IMR-90 (cell line): Measurements from ENCODE around the gene BAZ2B. TPM values are rescaled to one million over a fixed set of nuclear protein-coding genes. Genes with fewer than 3 reads are reported as not detected.

Experiments used
- ATAC-seq: fragments of 200-7000 bp; cut with Tn5 transposase; 2 replicates; pipeline ENCODE4 v1.9.1; 2020; ENCODE audit warnings: low read depth, mild to moderate bottlenecking, moderate library complexity
- BruUV-seq: library from RNA; stranded (reverse); fragments of 400-500 nt; replicated peaks from 2 replicates; lab custom pipeline; 2021; lab: Mats Ljungman, UMichigan
- CTCF ChIA-PET: fragments of 300-600 bp; formaldehyde crosslinking; extraction: SDS; loops from one replicate; lab custom pipeline; 2021; ENCODE audit warnings: antibody characterized with exemption; lab: Yijun Ruan, JAX
- POLR2A ChIA-PET: fragments of 300-600 bp; sonication (Branson Sonifier 250); formaldehyde crosslinking; loops from one replicate; lab custom pipeline; 2022; ENCODE audit warnings: antibody characterized with exemption; ENCODE audit not compliant: unreplicated experiment; lab: Charles Lee
- DNase-seq: peaks from one replicate; pipeline ENCODE4 v3.0.0; 2013
- H2AFZ ChIP-seq: replicated peaks from 2 replicates; pipeline ENCODE3; 2013; ENCODE audit warnings: low read length, mild to moderate bottlenecking; ENCODE audit not compliant: poor library complexity
- H2AK5ac ChIP-seq: 2 replicates; pipeline ENCODE4 v1.6.1; 2013; ENCODE audit warnings: low read depth, low read length, inconsistent platforms
- H2AK9ac ChIP-seq: replicated peaks from 2 replicates; pipeline ENCODE3; 2013; ENCODE audit warnings: mild to moderate bottlenecking, low read depth, low read length, moderate library complexity; ENCODE audit not compliant: poor library complexity
- H2BK120ac ChIP-seq: 2 replicates; pipeline ENCODE4 v1.6.1; 2013; ENCODE audit warnings: low read depth, low read length, inconsistent platforms
- H2BK15ac ChIP-seq: 3 replicates; pipeline ENCODE4 v1.6.1; 2013; ENCODE audit warnings: low read depth, low read length, inconsistent platforms
- H2BK20ac ChIP-seq: 2 replicates; pipeline ENCODE4 v1.6.1; 2013; ENCODE audit warnings: low read depth, mild to moderate bottlenecking, inconsistent platforms, low read length, moderate library complexity
- H2BK5ac ChIP-seq: 2 replicates; pipeline ENCODE4 v1.6.1; 2013; ENCODE audit warnings: mild to moderate bottlenecking, low read depth, low read length, inconsistent platforms; ENCODE audit not compliant: poor library complexity, severe bottlenecking
- H3K14ac ChIP-seq: replicated peaks from 2 replicates; pipeline ENCODE4 v1.6.1; 2013; ENCODE audit warnings: low read depth, low read length, inconsistent platforms
- H3K18ac ChIP-seq: 2 replicates; pipeline ENCODE4 v1.6.1; 2013; ENCODE audit warnings: low read depth, low read length, control low read depth
- H3K23ac ChIP-seq: 2 replicates; pipeline ENCODE4 v1.6.1; 2013; ENCODE audit warnings: low read depth, low read length, inconsistent platforms
- H3K27ac ChIP-seq: 2 replicates; pipeline ENCODE4 v1.5.1; 2013; ENCODE audit warnings: mild to moderate bottlenecking, control low read depth, low read length; ENCODE audit not compliant: insufficient read depth
- H3K27me3 ChIP-seq: 2 replicates; pipeline ENCODE4 v1.6.1; 2013; ENCODE audit warnings: low read length; ENCODE audit not compliant: control insufficient read depth, insufficient read depth
- H3K36me3 ChIP-seq: 2 replicates; pipeline ENCODE4 v1.6.1; 2013; ENCODE audit warnings: low read length, mixed read lengths; ENCODE audit not compliant: control insufficient read depth, insufficient read depth
- H3K4ac ChIP-seq: 2 replicates; pipeline ENCODE4 v1.6.1; 2013; ENCODE audit warnings: low read depth, low read length, inconsistent platforms
- H3K4me1 ChIP-seq: 2 replicates; pipeline ENCODE4 v1.6.1; 2013; ENCODE audit warnings: low read length, mixed read lengths; ENCODE audit not compliant: control insufficient read depth, insufficient read depth
- H3K4me2 ChIP-seq: 2 replicates; pipeline ENCODE4 v1.6.1; 2013; ENCODE audit warnings: low read depth, mild to moderate bottlenecking, control low read depth, low read length, moderate library complexity
- H3K4me3 ChIP-seq: 2 replicates; pipeline ENCODE4 v1.5.1; 2013; ENCODE audit warnings: low read depth, mild to moderate bottlenecking, control low read depth, low read length, moderate library complexity; ENCODE audit not compliant: insufficient read depth
- H3K56ac ChIP-seq: 2 replicates; pipeline ENCODE4 v1.6.1; 2013; ENCODE audit warnings: low read length, inconsistent platforms; ENCODE audit not compliant: insufficient read depth; ENCODE audit errors: extremely low read depth
- H3K79me1 ChIP-seq, 2 experiments: 2 replicates each; pipeline ENCODE4 v1.6.1; 2013; ENCODE audit warnings: low read length in 2 of 2, inconsistent platforms in 1 of 2, low read depth in 1 of 2
- H3K9ac ChIP-seq: 2 replicates; pipeline ENCODE4 v1.6.1; 2013; ENCODE audit warnings: low read depth, low read length, control low read depth
- H3K9me1 ChIP-seq: 2 replicates; pipeline ENCODE4 v1.6.1; 2013; ENCODE audit warnings: low read length, inconsistent platforms; ENCODE audit not compliant: insufficient read depth
- H3K9me3 ChIP-seq: 2 replicates; pipeline ENCODE4 v1.6.1; 2013; ENCODE audit warnings: low read length; ENCODE audit not compliant: control insufficient read depth, insufficient read depth
- H4K20me1 ChIP-seq: 2 replicates; pipeline ENCODE4 v1.6.1; 2013; ENCODE audit warnings: low read length, inconsistent platforms; ENCODE audit not compliant: insufficient read depth
- H4K5ac ChIP-seq: 2 replicates; pipeline ENCODE4 v1.6.1; 2013; ENCODE audit warnings: mild to moderate bottlenecking, low read depth, low read length, control low read depth
- H4K8ac ChIP-seq, 2 experiments: 2 replicates each; pipeline ENCODE4 v1.6.1; 2013; ENCODE audit warnings: low read depth in 2 of 2, low read length in 2 of 2, control low read depth in 1 of 2, inconsistent platforms in 1 of 2
- H4K91ac ChIP-seq: 2 replicates; pipeline ENCODE4 v1.6.1; 2013; ENCODE audit warnings: low read depth, low read length, inconsistent platforms; ENCODE audit not compliant: insufficient read depth
- dilution Hi-C: fragments of 300-500 bp; cut with HindIII; formaldehyde crosslinking; loops from one replicate; pipeline ENCODE4 v1.14.3; 2018; ENCODE audit warnings: low sequenced_read_pairs; ENCODE audit not compliant: unreplicated experiment
- in situ Hi-C: fragments of 300-500 bp; cut with MboI; formaldehyde crosslinking; loops from 3 replicates; pipeline ENCODE4 v1.14.3; 2019; ENCODE audit warnings: low sequenced_read_pairs, inconsistent platforms, mixed read lengths
- intact Hi-C: fragments of 100-400 bp; cut with micrococcal nuclease; formaldehyde crosslinking; loops from 2 replicates; pipeline ENCODE4 v1.10.0; 2022
- polyA plus RNA-seq, 3 experiments: library from polyadenylated mRNA; depleted of rRNA; stranded (reverse); fragments of >200 nt; gene quantifications; 2 replicates each; pipeline ENCODE4 v1.2.3, GENCODE V29; 2012; ENCODE audit warnings: low replicate concordance in 1 of 3
- total RNA-seq: library from RNA; depleted of rRNA; stranded (reverse); fragments of >200 nt; gene quantifications from 2 replicates; pipeline ENCODE4 v1.2.3, GENCODE V29; 2012
- TF ChIP-seq, protein P1 (sequence below): conservative IDR thresholded peaks from 2 replicates; pipeline ENCODE4 v1.5.1; 2012; ENCODE audit warnings: mild to moderate bottlenecking, low read depth, low read length, improper control_type of control experiment

Gene BAZ2B
- total and polyA plus RNA-seq, 2 of the 4 experiments (the other 2 are of a cell fraction): 8.9 to 42.1 TPM

DNA sequence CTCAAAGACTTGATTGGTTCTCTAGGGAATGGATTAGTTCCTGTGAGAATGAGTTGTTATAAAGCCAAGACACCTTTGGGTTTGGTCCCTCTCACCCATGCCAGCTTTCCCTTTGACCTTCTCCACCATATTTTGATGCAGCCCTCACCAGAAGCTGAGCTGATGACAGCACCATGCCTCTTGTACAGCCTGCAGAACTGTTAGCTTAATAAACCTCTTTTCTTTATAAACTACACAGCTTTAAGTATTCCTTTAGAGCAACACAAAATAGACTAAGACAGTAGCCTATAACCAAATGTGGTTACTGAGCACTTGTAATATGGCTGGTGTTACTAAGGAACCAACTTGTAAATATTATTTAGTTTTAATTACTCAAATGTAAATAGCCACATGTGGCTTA is 55.1 kb downstream of the BAZ2B start:
- no peak overlapping the region for H3K23ac ChIP-seq
- no peak overlapping the region for H3K9ac ChIP-seq
- 0 out of 2 replicates have a peak, but pooled peaks cover 2% of the 10 kb centered on the region for H3K4me1 ChIP-seq
- H2AK9ac ChIP-seq: no peak overlapping the region
- ChIA-PET CTCF (interaction anchor here (0.6 kb wide), 1 partner anchor 167 kb away, joined by 4 read pairs; no protein-coding TSS in a partner anchor), POLR2A (no interaction called here)
- dilution Hi-C loops (no loop called here), intact Hi-C loops (no loop called here), in situ Hi-C loops (no loop called here)
- no peak overlapping the region for H2AK5ac ChIP-seq
- no peak overlapping the region for H3K14ac ChIP-seq
- no peak for DNase-seq
- peaks cover 0 to 24% of the 10 kb centered on the region in 2 experiments for H3K79me1 ChIP-seq
- no peak overlapping the region for H3K4me3 ChIP-seq
- no peak for ATAC-seq
- BruUV-seq: no TSS peak
- H2BK5ac ChIP-seq: no peak overlapping the region
- H3K4ac ChIP-seq: no peak overlapping the region
- H3K56ac ChIP-seq: no peak overlapping the region
- H2BK20ac ChIP-seq: no peak overlapping the region
- H3K18ac ChIP-seq: no peak overlapping the region
- H3K27ac ChIP-seq: no peak overlapping the region
- no peaks in the 10 kb centered on the region; the same call in 1 of the 2 replicates for H3K9me1 ChIP-seq
- H3K9me3 ChIP-seq: peaks cover 3% of the 10 kb centered on the region; the same call in 1 of the 2 replicates
- no peaks in the 10 kb centered on the region for H3K27me3 ChIP-seq
- no peak overlapping the region for H2BK120ac ChIP-seq
- no peaks in the 10 kb centered on the region for H4K20me1 ChIP-seq
- no peak overlapping the region for H2AFZ ChIP-seq
- peaks cover 4% of the 10 kb centered on the region; the same call in 1 of the 2 replicates for H3K36me3 ChIP-seq
- TF ChIP-seq, protein P1, sequence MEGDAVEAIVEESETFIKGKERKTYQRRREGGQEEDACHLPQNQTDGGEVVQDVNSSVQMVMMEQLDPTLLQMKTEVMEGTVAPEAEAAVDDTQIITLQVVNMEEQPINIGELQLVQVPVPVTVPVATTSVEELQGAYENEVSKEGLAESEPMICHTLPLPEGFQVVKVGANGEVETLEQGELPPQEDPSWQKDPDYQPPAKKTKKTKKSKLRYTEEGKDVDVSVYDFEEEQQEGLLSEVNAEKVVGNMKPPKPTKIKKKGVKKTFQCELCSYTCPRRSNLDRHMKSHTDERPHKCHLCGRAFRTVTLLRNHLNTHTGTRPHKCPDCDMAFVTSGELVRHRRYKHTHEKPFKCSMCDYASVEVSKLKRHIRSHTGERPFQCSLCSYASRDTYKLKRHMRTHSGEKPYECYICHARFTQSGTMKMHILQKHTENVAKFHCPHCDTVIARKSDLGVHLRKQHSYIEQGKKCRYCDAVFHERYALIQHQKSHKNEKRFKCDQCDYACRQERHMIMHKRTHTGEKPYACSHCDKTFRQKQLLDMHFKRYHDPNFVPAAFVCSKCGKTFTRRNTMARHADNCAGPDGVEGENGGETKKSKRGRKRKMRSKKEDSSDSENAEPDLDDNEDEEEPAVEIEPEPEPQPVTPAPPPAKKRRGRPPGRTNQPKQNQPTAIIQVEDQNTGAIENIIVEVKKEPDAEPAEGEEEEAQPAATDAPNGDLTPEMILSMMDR: no peak
- no peak overlapping the region for H2BK15ac ChIP-seq
- no peak overlapping the region for H3K4me2 ChIP-seq
- H4K91ac ChIP-seq: no peak overlapping the region
- H4K8ac ChIP-seq: no peak overlapping the region
- no peak overlapping the region for H4K5ac ChIP-seq
